CD4-positive, alpha-beta T cell treated with Interleukin-12 subunit alpha and Interleukin-12 subunit beta, for 1 hour (primary cell): ENCODE results near the gene GIMAP8.

Experiments used
- DNase-seq: peaks from one replicate; pipeline ENCODE4 v3.0.0-alpha.2; 2020

The GIMAP8 gene

GRCh38 chr7:150450491-150451001, at the start of gene GIMAP8:
GIMAP8 (plus strand) TSS chr7:150450630; CDS start chr7:150466699, 16,069 bp downstream.
- DNase-seq: peak; percentile 74

- no peak for DNase-seq
These were observed 49.5 kb upstream of the GIMAP8 start for GRCh38 chr7:150400788-150401423.

GRCh38 chr7:150401424-150401790, 49.0 kb upstream of the GIMAP8 start:
- DNase-seq: no peak

GRCh38 chr7:150401861-150402631, 48.4 kb upstream of the GIMAP8 start:
- no peak for DNase-seq

- no peak for DNase-seq
These were observed 47.6 kb upstream of the GIMAP8 start for GRCh38 chr7:150402671-150403321.

GRCh38 chr7:150403376-150404171, 46.9 kb upstream of the GIMAP8 start:
- no peak for DNase-seq

- no peak for DNase-seq
These were observed 46.1 kb upstream of the GIMAP8 start for GRCh38 chr7:150404172-150404804.

- DNase-seq: peak; percentile 87
These were observed 45.4 kb upstream of the GIMAP8 start for GRCh38 chr7:150404805-150405583.

GRCh38 chr7:150405584-150406311, 44.7 kb upstream of the GIMAP8 start:
- no peak for DNase-seq

- DNase-seq: peak; percentile 10
These were observed 44.2 kb upstream of the GIMAP8 start for GRCh38 chr7:150406312-150406566.

GRCh38 chr7:150406567-150407421, 43.6 kb upstream of the GIMAP8 start:
- DNase-seq: peak; percentile 49

- DNase-seq: no peak
These were observed 42.6 kb upstream of the GIMAP8 start for GRCh38 chr7:150407588-150408392.

- DNase-seq: no peak
These were observed 41.8 kb upstream of the GIMAP8 start for GRCh38 chr7:150408393-150409299.

- DNase-seq: no peak
These were observed 41.0 kb upstream of the GIMAP8 start for GRCh38 chr7:150409300-150410030.

- no peak for DNase-seq
These were observed 40.3 kb upstream of the GIMAP8 start for GRCh38 chr7:150410131-150410530.

GRCh38 chr7:150410680-150411346, 39.6 kb upstream of the GIMAP8 start:
- DNase-seq: no peak

GRCh38 chr7:150411606-150412005, 38.8 kb upstream of the GIMAP8 start:
- no peak for DNase-seq
